Erythroblast (primary cell): ENCODE data around the gene MYO6.

Experiments
- GATA1 ChIP-seq: IDR thresholded peaks from 2 replicates; pipeline ENCODE4 v1.6.1; 2011; ENCODE audit warnings: low read depth, mild to moderate bottlenecking, control low read depth, low read length, moderate library complexity
- POLR2A ChIP-seq: IDR thresholded peaks from 2 replicates; pipeline ENCODE4 v1.6.1; 2011; ENCODE audit warnings: mild to moderate bottlenecking, low read length

- TF ChIP-seq POLR2A (no peak), GATA1 (no peak)
Observed at GRCh38 chr6:75791881-75792280, 42.8 kb downstream of the MYO6 start.
